Uterus (tissue), 4 donors: ENCODE data around the gene LOXL1. TPM values are rescaled to one million over a fixed set of nuclear protein-coding genes. Genes with fewer than 3 reads are reported as not detected.

Source experiments
- DNase-seq, 2 donors: peaks; one replicate each; pipeline ENCODE4 v3.0.0-alpha.2; 2019 to 2020
- H3K27ac ChIP-seq, 2 donors: fragments of 200-600 bp; sonication (generic); 1 replicate in 1 of 2; 2 replicates in 1 of 2; pipeline ENCODE4 v1.5.1; 2016 to 2018
- H3K27me3 ChIP-seq, 2 donors: fragments of 200-600 bp; sonication (generic); one replicate each; pipeline ENCODE4 v1.5.1; 2018 to 2019; ENCODE audit warnings: control low read depth in 1 of 2
- H3K36me3 ChIP-seq, 2 donors: fragments of 200-600 bp; sonication (generic); one replicate each; pipeline ENCODE4 v1.5.1; 2019; ENCODE audit warnings: control low read depth in 1 of 2
- H3K4me1 ChIP-seq, 2 donors: fragments of 200-600 bp; sonication (generic); one replicate each; pipeline ENCODE4 v1.5.1; 2018 to 2019; ENCODE audit warnings: control low read depth in 1 of 2
- H3K4me3 ChIP-seq, 2 donors: fragments of 200-600 bp; sonication (generic); 1 replicate in 1 of 2; 2 replicates in 1 of 2; pipeline ENCODE4 v1.5.1; 2018 to 2019; ENCODE audit warnings: mild to moderate bottlenecking in 1 of 2
- H3K9me3 ChIP-seq, 2 donors: fragments of 200-600 bp; sonication (generic); one replicate each; pipeline ENCODE4 v1.5.1; 2019; ENCODE audit warnings: control low read depth in 1 of 2
- POLR2A ChIP-seq, 2 donors: fragments of 450-650 bp; IDR thresholded peaks; one replicate each; pipeline ENCODE4 v1.6.1; 2016; ENCODE audit warnings: antibody characterized with exemption in 2 of 2, mild to moderate bottlenecking in 1 of 2, moderate library complexity in 1 of 2
- intact Hi-C: fragments of 100-400 bp; cut with DNase I; formaldehyde crosslinking; loops from one replicate; pipeline ENCODE4 v1.15.1; 2023; ENCODE audit warnings: low total_unique reads
- total RNA-seq, 4 donors: library from RNA; depleted of rRNA in 3 of 4; stranded (reverse); fragments of >200 nt in 3 of 4; gene quantifications; one replicate each; pipeline versions ENCODE4 v1.1.0 to v1.2.4, GENCODE V29; 2014 to 2023
- TF ChIP-seq, protein P1 (sequence below), 4 experiments: fragments of 200-600 bp in 2 of 4; fragments of 450-650 bp in 2 of 4; sonication (generic) in 2 of 4; IDR thresholded peaks; one replicate each; pipeline ENCODE4 v1.5.1; 2016 to 2019; ENCODE audit warnings: antibody characterized with exemption in 4 of 4, mild to moderate bottlenecking in 2 of 4, moderate library complexity in 1 of 4
- donor health status: DM: yes; HTN: yes; CAD: no.

Gene LOXL1
- total RNA-seq, 4 donors from 2014 or later = 19.4 to 68.4 (median 33.1) TPM

DNA sequence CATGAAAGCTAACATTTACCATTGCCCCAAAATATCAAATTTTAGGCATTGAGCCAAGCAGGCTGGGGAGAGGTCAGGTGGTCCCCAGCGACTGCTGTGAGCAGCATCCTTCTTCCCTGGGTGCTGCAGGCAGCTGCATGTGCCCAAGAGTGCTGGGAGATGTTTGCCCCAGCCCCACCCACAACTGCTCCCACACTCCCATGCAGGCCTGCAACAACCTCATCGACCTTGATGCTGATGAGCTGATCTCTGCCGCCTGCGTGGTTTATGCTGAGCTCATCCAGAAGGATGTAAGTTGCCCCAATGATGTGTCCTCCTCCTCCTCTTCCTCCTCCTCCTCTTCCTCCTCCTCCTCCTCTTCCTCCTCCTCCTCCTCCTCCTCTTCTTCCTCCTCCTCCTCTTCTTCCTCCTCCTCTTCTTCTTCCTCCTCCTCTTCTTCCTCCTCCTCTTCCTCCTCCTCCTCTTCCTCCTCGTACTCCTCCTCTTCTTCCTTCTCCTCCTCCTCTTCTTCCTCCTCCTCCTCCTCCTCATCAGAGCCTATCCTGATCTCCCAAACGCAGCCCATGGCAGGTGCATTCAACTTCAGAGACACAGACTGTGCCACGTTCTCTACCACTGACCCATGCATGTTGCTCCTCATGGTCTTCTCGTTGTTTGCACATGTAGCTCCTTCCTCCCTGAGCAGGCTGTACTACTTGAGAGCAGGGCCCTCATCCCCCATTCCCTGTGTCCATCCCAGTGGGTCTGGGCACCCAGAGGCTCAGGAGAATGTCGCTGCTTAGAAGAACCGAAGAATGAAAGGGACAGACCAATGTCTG lies 37.8 kb upstream of the LOXL1 start:
- peak in 1 of 2 donors; percentile 0 for DNase-seq
- TF ChIP-seq POLR2A (IDR thresholded peaks at IDR 0.05) = no peak
- TF ChIP-seq, protein P1, sequence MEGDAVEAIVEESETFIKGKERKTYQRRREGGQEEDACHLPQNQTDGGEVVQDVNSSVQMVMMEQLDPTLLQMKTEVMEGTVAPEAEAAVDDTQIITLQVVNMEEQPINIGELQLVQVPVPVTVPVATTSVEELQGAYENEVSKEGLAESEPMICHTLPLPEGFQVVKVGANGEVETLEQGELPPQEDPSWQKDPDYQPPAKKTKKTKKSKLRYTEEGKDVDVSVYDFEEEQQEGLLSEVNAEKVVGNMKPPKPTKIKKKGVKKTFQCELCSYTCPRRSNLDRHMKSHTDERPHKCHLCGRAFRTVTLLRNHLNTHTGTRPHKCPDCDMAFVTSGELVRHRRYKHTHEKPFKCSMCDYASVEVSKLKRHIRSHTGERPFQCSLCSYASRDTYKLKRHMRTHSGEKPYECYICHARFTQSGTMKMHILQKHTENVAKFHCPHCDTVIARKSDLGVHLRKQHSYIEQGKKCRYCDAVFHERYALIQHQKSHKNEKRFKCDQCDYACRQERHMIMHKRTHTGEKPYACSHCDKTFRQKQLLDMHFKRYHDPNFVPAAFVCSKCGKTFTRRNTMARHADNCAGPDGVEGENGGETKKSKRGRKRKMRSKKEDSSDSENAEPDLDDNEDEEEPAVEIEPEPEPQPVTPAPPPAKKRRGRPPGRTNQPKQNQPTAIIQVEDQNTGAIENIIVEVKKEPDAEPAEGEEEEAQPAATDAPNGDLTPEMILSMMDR (IDR thresholded peaks at IDR 0.05) = no peak
- no peak overlapping the region for H3K27ac ChIP-seq
- no peak overlapping the region for H3K4me3 ChIP-seq
- no peaks in the 10 kb centered on the region for H3K27me3 ChIP-seq
- intact Hi-C loops = no loop called here
- H3K36me3 ChIP-seq = no peaks in the 10 kb centered on the region
- no peaks in the 10 kb centered on the region for H3K9me3 ChIP-seq
- H3K4me1 ChIP-seq = no peaks in the 10 kb centered on the region

DNA sequence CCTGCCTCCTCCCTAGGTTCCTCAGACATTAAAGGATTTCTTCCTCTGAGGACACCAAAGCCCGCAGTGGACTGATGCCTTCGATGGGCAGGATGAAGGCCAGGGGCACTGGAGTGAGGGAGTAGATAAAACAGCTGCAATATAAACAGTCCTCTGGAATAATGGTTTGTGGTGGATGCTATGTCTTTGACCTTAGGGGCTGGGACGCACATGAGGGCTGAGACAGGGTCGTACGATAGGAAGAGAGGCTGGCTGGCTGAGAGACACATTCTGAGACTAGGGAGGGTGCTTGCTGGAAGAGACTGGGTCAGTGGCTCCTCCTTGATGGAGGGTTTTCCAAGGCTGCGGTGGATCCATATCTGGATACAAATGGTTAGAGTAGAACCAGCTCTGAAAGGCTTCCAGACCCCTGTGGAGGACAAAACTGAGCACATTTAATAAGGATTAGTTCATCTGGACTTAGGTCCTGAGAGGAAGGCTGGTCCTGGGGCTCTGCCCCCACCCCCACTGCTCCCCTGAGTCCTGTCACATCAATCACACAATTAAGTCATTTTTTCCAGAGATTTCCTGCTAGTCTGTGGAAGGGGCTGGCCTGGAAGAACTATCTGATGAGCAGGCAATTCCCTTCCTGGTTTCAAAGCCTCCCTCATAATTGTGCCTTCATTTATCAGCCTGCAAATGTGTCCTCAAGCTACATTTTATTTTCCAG lies 37.1 kb upstream of the LOXL1 start:
- no peak overlapping the region for H3K4me3 ChIP-seq
- H3K27me3 ChIP-seq = no peaks in the 10 kb centered on the region
- no peak overlapping the region for H3K27ac ChIP-seq
- no peaks in the 10 kb centered on the region for H3K36me3 ChIP-seq
- intact Hi-C loops = no loop called here
- H3K9me3 ChIP-seq = no peaks in the 10 kb centered on the region
- no peak for DNase-seq
- TF ChIP-seq, protein P1 (IDR thresholded peaks at IDR 0.05) = no peak
- no peak for TF ChIP-seq POLR2A (IDR thresholded peaks at IDR 0.05)
- no peaks in the 10 kb centered on the region for H3K4me1 ChIP-seq

- Histone ChIP-seq H3K9me3 (no peaks in the 10 kb centered on the region), H3K27ac (no peak overlapping the region), H3K4me3 (no peak overlapping the region), H3K36me3 (no peaks in the 10 kb centered on the region), H3K4me1 (no peaks in the 10 kb centered on the region), H3K27me3 (no peaks in the 10 kb centered on the region)
- DNase-seq = no peak
- no peak for TF ChIP-seq POLR2A (IDR thresholded peaks at IDR 0.05)
- TF ChIP-seq, protein P1 (IDR thresholded peaks at IDR 0.05) = no peak
- intact Hi-C loops = no loop called here
Observed at GRCh38 chr15:73889762-73890124, 36.5 kb upstream of the LOXL1 start.

DNA sequence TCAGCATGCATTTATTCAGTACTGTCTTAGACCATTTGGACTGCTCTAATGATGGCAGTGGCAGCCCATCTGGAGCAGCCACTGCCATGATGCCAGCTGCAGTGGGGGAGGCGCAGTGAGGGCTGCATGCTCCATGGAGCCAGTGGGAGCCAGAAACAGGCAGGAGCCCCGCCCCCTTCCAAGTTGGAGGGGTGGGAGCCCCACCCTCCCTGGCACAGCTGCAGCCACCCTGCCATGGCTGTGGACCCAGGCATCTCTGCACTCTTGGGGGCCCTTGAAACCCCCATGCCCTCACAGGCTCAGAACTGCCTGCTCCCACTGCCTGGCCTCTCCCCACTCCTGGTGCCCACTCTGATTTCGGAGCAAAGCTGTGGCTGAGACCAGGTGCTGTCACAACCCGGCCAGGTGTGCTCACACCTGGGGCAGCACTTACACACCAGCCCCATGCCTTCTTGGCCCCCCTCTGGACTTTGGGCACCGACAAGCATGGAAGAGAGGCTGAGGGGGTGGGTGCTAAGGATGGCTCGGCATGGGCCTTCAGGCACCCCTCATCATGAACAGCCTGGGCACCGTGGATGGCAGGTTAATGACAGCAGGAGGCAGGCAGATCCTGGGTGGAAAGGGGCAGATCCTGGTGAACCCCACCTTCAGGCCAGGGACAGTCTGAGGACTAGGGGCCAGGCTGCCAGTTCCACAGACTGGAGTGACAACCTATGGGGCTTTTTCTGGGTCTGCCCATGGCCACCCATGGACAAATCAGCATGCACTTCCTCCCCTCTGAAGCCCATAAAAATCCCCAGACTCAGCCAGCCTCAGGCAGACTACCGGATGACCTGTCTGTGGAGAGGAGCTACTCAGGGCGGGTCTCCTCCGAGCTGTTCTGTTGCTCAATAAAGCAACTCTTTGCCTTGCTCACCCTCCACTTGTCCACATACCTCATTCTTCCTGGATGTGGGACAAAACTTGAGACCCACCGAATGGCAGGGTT lies 34.6 kb upstream of the LOXL1 start:
- H3K27me3 ChIP-seq = no peaks in the 10 kb centered on the region
- H3K4me3 ChIP-seq = no peak overlapping the region
- intact Hi-C loops = no loop called here
- no peaks in the 10 kb centered on the region for H3K36me3 ChIP-seq
- no peaks in the 10 kb centered on the region for H3K4me1 ChIP-seq
- DNase-seq = no peak
- no peak overlapping the region for H3K27ac ChIP-seq
- no peaks in the 10 kb centered on the region for H3K9me3 ChIP-seq
- no peak for TF ChIP-seq POLR2A (IDR thresholded peaks at IDR 0.05)
- TF ChIP-seq, protein P1 (IDR thresholded peaks at IDR 0.05) = no peak
